ENCODE results near the gene SOX1.

SOX1 gene

DNA sequence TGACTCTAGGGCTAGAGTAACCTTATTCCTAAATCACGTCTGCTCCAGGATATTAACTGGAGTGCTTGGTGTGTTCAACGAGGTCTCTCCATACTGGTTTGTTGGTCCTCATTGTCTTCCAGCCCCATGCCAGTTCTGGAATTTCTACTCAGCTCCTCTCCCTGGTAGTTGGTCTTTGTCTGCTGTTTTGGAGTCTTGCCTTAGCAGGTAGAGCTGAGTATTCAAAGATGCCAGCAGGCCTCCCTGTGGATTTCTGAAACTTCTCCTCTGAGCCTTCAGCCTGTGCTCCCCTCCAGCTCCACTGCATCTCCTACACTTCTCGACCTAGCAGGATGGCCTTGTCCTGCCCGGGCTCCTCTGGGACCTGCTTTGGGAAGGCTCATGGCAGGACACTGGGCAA lies 25.5 kb downstream of the SOX1 start:
- Histone ChIP-seq H3K79me2 (ENCODE audit: insufficient read depth, low read length) (no peaks in the 10 kb centered on the region), H2AFZ (ENCODE audit: low read length) (no peak overlapping the region), H3K36me3 (ENCODE audit: insufficient read depth, low read length) (no peaks in the 10 kb centered on the region), H3K9me3 (ENCODE audit: low read length) (no peaks in the 10 kb centered on the region), H3F3A (ENCODE audit: insufficient read depth, low read length) (no peaks in the 10 kb centered on the region), H3K9me2 (ENCODE audit: low read depth, low read length) (no peaks in the 10 kb centered on the region), H3K4me2 (ENCODE audit: low read length) (no peak overlapping the region), H3K4me3 (ENCODE audit: low read depth, low read length, poor library complexity, severe bottlenecking) (no peak overlapping the region), H3K27ac (ENCODE audit: low read depth, low read length, poor library complexity, severe bottlenecking) (no peak overlapping the region), H3K4me1 (ENCODE audit: insufficient read depth, low read length, severe bottlenecking) (no peaks in the 10 kb centered on the region), H3K27me3 (ENCODE audit: insufficient read depth, low read length) (peaks cover 6% of the 10 kb centered on the region; the same call in 1 of the 2 replicates), H3K9ac (ENCODE audit: low read length) (no peak overlapping the region), H4K20me1 (ENCODE audit: insufficient read depth, low read length) (no peaks in the 10 kb centered on the region)
- no peak for TF ChIP-seq EZH2 (IDR thresholded peaks at IDR 0.05; ENCODE audit: borderline replicate concordance, low read length)
- TF ChIP-seq, protein P1, sequence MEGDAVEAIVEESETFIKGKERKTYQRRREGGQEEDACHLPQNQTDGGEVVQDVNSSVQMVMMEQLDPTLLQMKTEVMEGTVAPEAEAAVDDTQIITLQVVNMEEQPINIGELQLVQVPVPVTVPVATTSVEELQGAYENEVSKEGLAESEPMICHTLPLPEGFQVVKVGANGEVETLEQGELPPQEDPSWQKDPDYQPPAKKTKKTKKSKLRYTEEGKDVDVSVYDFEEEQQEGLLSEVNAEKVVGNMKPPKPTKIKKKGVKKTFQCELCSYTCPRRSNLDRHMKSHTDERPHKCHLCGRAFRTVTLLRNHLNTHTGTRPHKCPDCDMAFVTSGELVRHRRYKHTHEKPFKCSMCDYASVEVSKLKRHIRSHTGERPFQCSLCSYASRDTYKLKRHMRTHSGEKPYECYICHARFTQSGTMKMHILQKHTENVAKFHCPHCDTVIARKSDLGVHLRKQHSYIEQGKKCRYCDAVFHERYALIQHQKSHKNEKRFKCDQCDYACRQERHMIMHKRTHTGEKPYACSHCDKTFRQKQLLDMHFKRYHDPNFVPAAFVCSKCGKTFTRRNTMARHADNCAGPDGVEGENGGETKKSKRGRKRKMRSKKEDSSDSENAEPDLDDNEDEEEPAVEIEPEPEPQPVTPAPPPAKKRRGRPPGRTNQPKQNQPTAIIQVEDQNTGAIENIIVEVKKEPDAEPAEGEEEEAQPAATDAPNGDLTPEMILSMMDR (IDR thresholded peaks at IDR 0.05; ENCODE audit: low read length): no peak

GRCh38 chr13:112095354-112095753 lies 28.4 kb downstream of the SOX1 start:
- H3K4me3 ChIP-seq (ENCODE audit: low read depth, low read length, poor library complexity, severe bottlenecking): no peak overlapping the region
- H2AFZ ChIP-seq (ENCODE audit: low read length): no peak overlapping the region
- H3K27ac ChIP-seq (ENCODE audit: low read depth, low read length, poor library complexity, severe bottlenecking): no peak overlapping the region
- peaks cover 6% of the 10 kb centered on the region; the same call in 1 of the 2 replicates for H3K27me3 ChIP-seq (ENCODE audit: insufficient read depth, low read length)
- H3K9ac ChIP-seq (ENCODE audit: low read length): no peak overlapping the region
- H3K9me3 ChIP-seq (ENCODE audit: low read length): no peaks in the 10 kb centered on the region
- H3K9me2 ChIP-seq (ENCODE audit: low read depth, low read length): no peaks in the 10 kb centered on the region
- H3F3A ChIP-seq (ENCODE audit: insufficient read depth, low read length): no peaks in the 10 kb centered on the region
- H3K4me2 ChIP-seq (ENCODE audit: low read length): no peak overlapping the region
- no peaks in the 10 kb centered on the region for H3K4me1 ChIP-seq (ENCODE audit: insufficient read depth, low read length, severe bottlenecking)
- no peaks in the 10 kb centered on the region for H3K36me3 ChIP-seq (ENCODE audit: insufficient read depth, low read length)
- TF ChIP-seq, protein P1 (IDR thresholded peaks at IDR 0.05; ENCODE audit: low read length): no peak
- no peak for TF ChIP-seq EZH2 (IDR thresholded peaks at IDR 0.05; ENCODE audit: borderline replicate concordance, low read length)
- no peaks in the 10 kb centered on the region for H4K20me1 ChIP-seq (ENCODE audit: insufficient read depth, low read length)
- H3K79me2 ChIP-seq (ENCODE audit: insufficient read depth, low read length): no peaks in the 10 kb centered on the region

GRCh38 chr13:112096959-112097358 lies 30.0 kb downstream of the SOX1 start:
- H3K9me3 ChIP-seq (ENCODE audit: low read length): no peaks in the 10 kb centered on the region
- no peaks in the 10 kb centered on the region for H3K4me1 ChIP-seq (ENCODE audit: insufficient read depth, low read length, severe bottlenecking)
- no peaks in the 10 kb centered on the region for H3K36me3 ChIP-seq (ENCODE audit: insufficient read depth, low read length)

More at GRCh38 chr13:112096959-112097358, 30.0 kb downstream of the SOX1 start:
- Histone ChIP-seq H3K9ac (ENCODE audit: low read length) (no peak overlapping the region), H3K79me2 (ENCODE audit: insufficient read depth, low read length) (no peaks in the 10 kb centered on the region), H4K20me1 (ENCODE audit: insufficient read depth, low read length) (no peaks in the 10 kb centered on the region), H2AFZ (ENCODE audit: low read length) (no peak overlapping the region), H3K9me2 (ENCODE audit: low read depth, low read length) (no peaks in the 10 kb centered on the region), H3F3A (ENCODE audit: insufficient read depth, low read length) (no peaks in the 10 kb centered on the region), H3K4me3 (ENCODE audit: low read depth, low read length, poor library complexity, severe bottlenecking) (no peak overlapping the region), H3K4me2 (ENCODE audit: low read length) (no peak overlapping the region), H3K27ac (ENCODE audit: low read depth, low read length, poor library complexity, severe bottlenecking) (no peak overlapping the region), H3K27me3 (ENCODE audit: insufficient read depth, low read length) (peaks cover 3% of the 10 kb centered on the region; the same call in 1 of the 2 replicates)
- TF ChIP-seq, protein P1 (IDR thresholded peaks at IDR 0.05; ENCODE audit: low read length): no peak
- TF ChIP-seq EZH2 (IDR thresholded peaks at IDR 0.05; ENCODE audit: borderline replicate concordance, low read length): no peak
